Measurements from ENCODE around the gene RAB3GAP1. TPM values are rescaled to one million over a fixed set of nuclear protein-coding genes. Genes with fewer than 3 reads are reported as not detected.

Gene RAB3GAP1
- total RNA-seq, 2 donors from 2014 or later = 10.9 to 11.4 TPM

DNA sequence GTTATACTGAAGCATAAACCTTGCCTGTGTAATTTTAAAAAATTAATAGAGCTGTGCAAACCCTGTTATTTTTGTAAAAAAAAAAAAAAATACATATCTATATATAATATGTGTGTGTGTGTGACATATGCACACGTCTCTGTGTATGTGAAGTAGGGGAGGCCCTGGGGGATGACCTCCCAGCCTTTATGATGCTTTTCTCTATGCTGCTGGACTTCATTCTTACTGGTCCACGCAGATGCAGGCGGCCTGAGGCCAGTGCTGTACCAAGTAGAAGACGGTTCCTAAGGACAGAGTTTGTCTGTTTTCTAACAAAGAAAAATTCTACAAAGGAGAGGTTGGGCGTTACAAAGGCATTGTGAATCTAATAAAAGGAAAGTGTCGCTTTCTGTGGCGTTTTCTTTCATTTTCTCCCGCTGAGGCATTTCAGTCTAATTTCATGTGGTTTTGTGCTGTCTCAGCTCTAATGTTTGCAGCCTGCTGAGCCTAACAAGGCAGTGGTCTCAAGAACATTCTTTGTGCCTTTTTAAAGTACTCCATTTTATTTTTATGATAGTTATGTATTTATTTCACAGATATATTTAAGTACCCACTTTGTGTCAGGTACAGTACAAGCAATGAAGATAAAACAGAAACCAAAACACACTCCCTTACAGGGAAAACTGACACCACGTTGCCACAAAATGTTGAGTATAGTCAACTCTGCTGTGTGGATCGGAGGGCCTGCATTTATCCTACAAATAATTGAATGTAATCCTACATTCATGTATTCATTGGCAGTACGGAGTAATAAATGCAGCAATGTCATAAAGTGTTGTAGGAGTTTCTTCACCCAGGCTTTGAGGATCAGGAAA, 118.0 kb downstream of the RAB3GAP1 start:
- peak in 1 of 2 donors; percentile 36 for ATAC-seq
- H3K27ac Mint-ChIP-seq = no peak overlapping the region
- H3K36me3 Mint-ChIP-seq = peaks cover 13% of the 10 kb centered on the region
- peak overlapping the region; percentile 77 for H3K4me3 Mint-ChIP-seq
- no peaks in the 10 kb centered on the region for H3K9me3 Mint-ChIP-seq
- no peak for DNase-seq (ENCODE audit: low spot score)
- H3K27me3 Mint-ChIP-seq = no peaks in the 10 kb centered on the region
- H3K4me1 Mint-ChIP-seq (ENCODE audit: low read depth in 2 of 2) = peaks cover 9 to 10% of the 10 kb centered on the region in 2 donors

DNA sequence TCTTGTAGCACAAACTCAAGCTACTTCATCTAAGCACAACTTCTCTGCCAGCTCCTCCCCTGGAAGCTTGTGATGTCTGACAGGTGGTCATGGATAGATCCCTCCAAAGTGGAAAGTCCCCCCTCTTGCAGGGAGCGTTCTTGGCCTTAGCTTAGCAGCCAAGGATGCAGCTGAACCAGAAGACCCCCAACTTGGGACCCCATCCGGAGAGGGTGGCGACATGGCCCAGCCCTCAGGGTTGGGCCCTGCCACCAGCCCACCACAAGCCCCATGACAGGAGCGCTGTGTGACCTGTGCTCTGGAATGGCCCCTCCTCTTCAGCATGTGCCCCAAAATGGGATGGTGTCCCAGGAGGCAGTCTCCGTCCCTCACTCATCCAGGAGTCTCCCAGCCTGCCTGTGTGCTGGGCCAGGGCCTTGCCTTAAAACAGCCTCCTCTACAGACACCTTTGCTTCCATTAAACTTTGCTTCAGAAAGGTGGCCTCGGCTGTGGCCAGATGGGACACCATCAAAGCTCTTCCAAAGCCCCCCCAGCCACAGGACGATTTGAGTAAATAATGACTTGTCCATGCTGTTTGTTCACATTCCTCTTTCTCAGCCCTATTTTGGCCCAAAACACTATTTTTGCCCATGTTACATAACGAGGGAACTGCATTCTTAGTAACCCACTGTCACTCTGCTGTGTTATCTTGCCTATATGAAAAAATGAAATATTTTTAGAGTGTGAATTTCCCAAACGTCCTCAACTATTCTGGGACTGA, 122.1 kb downstream of the RAB3GAP1 start:
- no peak overlapping the region for H3K4me3 Mint-ChIP-seq
- peaks cover 9 to 10% of the 10 kb centered on the region in 2 donors for H3K4me1 Mint-ChIP-seq (ENCODE audit: low read depth in 2 of 2)
- no peaks in the 10 kb centered on the region for H3K9me3 Mint-ChIP-seq
- no peak overlapping the region for H3K27ac Mint-ChIP-seq
- H3K27me3 Mint-ChIP-seq = no peaks in the 10 kb centered on the region
- ATAC-seq = no peak
- DNase-seq (ENCODE audit: low spot score) = no peak
- H3K36me3 Mint-ChIP-seq = peaks cover 15% of the 10 kb centered on the region

GRCh38 chr2:135174810-135175093, 122.7 kb downstream of the RAB3GAP1 start:
- Mint-ChIP-seq H3K4me3 (no peak overlapping the region), H3K27me3 (no peaks in the 10 kb centered on the region), H3K4me1 (ENCODE audit: low read depth in 2 of 2) (peaks cover 9 to 10% of the 10 kb centered on the region in 2 donors), H3K27ac (no peak overlapping the region), H3K9me3 (no peaks in the 10 kb centered on the region), H3K36me3 (peaks cover 11% of the 10 kb centered on the region)
- ATAC-seq (peak in 1 of 2 donors; percentile 36), DNase-seq (ENCODE audit: low spot score) (no peak)

- Mint-ChIP-seq H3K27me3 (no peaks in the 10 kb centered on the region), H3K4me3 (no peak overlapping the region), H3K9me3 (no peaks in the 10 kb centered on the region), H3K27ac (no peak overlapping the region), H3K36me3 (peaks cover 11% of the 10 kb centered on the region), H3K4me1 (ENCODE audit: low read depth in 2 of 2) (peaks cover 6 to 7% of the 10 kb centered on the region in 2 donors)
- ATAC-seq = no peak
- no peak for DNase-seq (ENCODE audit: low spot score)
Measured at GRCh38 chr2:135175177-135175576, 123.1 kb downstream of the RAB3GAP1 start.

- H3K9me3 Mint-ChIP-seq = no peaks in the 10 kb centered on the region
- H3K27me3 Mint-ChIP-seq = no peaks in the 10 kb centered on the region
- H3K36me3 Mint-ChIP-seq = peaks cover 11% of the 10 kb centered on the region
- DNase-seq (ENCODE audit: low spot score) (no peak), ATAC-seq (no peak)
- no peak overlapping the region for H3K4me3 Mint-ChIP-seq
- H3K27ac Mint-ChIP-seq = no peak overlapping the region
- no peaks in the 10 kb centered on the region for H3K4me1 Mint-ChIP-seq (ENCODE audit: low read depth in 2 of 2)
Measured at GRCh38 chr2:135179689-135180088, 127.6 kb downstream of the RAB3GAP1 start.

- H3K4me3 Mint-ChIP-seq = no peak overlapping the region
- no peak for ATAC-seq
- no peaks in the 10 kb centered on the region for H3K9me3 Mint-ChIP-seq
- DNase-seq (ENCODE audit: low spot score) = no peak
- H3K27ac Mint-ChIP-seq = no peak overlapping the region
- H3K4me1 Mint-ChIP-seq (ENCODE audit: low read depth in 2 of 2) = no peaks in the 10 kb centered on the region
- peaks cover 1% of the 10 kb centered on the region for H3K36me3 Mint-ChIP-seq
- H3K27me3 Mint-ChIP-seq = no peaks in the 10 kb centered on the region
Measured at GRCh38 chr2:135182190-135182589, 130.1 kb downstream of the RAB3GAP1 start.

GRCh38 chr2:135182601-135183000, 130.5 kb downstream of the RAB3GAP1 start:
- H3K27ac Mint-ChIP-seq = no peak overlapping the region
- H3K4me1 Mint-ChIP-seq (ENCODE audit: low read depth in 2 of 2) = no peaks in the 10 kb centered on the region

GRCh38 chr2:135183822-135184221, 131.7 kb downstream of the RAB3GAP1 start:
- Mint-ChIP-seq H3K4me3 (no peak overlapping the region), H3K27me3 (no peaks in the 10 kb centered on the region), H3K9me3 (no peaks in the 10 kb centered on the region), H3K36me3 (peaks cover 5% of the 10 kb centered on the region), H3K27ac (no peak overlapping the region), H3K4me1 (ENCODE audit: low read depth in 2 of 2) (no peaks in the 10 kb centered on the region)
- no peak for DNase-seq (ENCODE audit: low spot score)
- ATAC-seq = no peak

More at GRCh38 chr2:135182601-135183000, 130.5 kb downstream of the RAB3GAP1 start:
- no peak for ATAC-seq
- Mint-ChIP-seq H3K27me3 (no peaks in the 10 kb centered on the region), H3K9me3 (no peaks in the 10 kb centered on the region), H3K4me3 (no peak overlapping the region), H3K36me3 (no peaks in the 10 kb centered on the region)
- DNase-seq (ENCODE audit: low spot score) = no peak

- Mint-ChIP-seq H3K4me1 (ENCODE audit: low read depth in 2 of 2) (no peaks in the 10 kb centered on the region), H3K4me3 (no peak overlapping the region), H3K36me3 (peaks cover 11% of the 10 kb centered on the region), H3K27ac (no peak overlapping the region), H3K27me3 (no peaks in the 10 kb centered on the region), H3K9me3 (peaks cover 3% of the 10 kb centered on the region)
- DNase-seq (ENCODE audit: low spot score) = no peak
- ATAC-seq = no peak
Measured at GRCh38 chr2:135186054-135186453, 134.0 kb downstream of the RAB3GAP1 start.

GRCh38 chr2:135187270-135187669, 135.2 kb downstream of the RAB3GAP1 start:
- Mint-ChIP-seq H3K9me3 (peaks cover 3% of the 10 kb centered on the region), H3K4me3 (no peak overlapping the region), H3K27ac (no peak overlapping the region), H3K4me1 (ENCODE audit: low read depth in 2 of 2) (no peaks in the 10 kb centered on the region), H3K36me3 (peaks cover 11% of the 10 kb centered on the region), H3K27me3 (no peaks in the 10 kb centered on the region)
- DNase-seq (ENCODE audit: low spot score) (no peak), ATAC-seq (no peak)

DNA sequence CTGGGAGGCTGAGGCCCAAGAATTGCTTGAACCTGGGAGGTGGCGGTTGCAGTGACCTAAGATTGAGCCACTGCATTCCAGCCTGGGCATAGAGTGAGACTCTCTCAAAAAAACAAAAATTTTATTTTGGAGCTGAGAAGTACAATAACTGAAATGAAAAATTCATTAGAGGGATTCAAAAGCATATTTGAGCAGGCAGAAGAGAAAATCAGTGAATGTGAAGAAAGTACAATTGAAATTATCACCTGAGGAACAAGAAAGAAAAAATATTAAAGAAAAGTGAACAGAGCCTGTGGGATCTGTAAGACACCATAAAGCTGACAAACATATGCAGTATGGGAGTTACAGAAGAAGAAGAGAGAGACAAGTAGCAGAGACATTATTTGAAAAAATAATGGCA, 137.1 kb downstream of the RAB3GAP1 start:
- H3K4me1 Mint-ChIP-seq (ENCODE audit: low read depth in 2 of 2) = no peaks in the 10 kb centered on the region
- no peak overlapping the region for H3K27ac Mint-ChIP-seq
- peaks cover 3% of the 10 kb centered on the region for H3K9me3 Mint-ChIP-seq
- H3K36me3 Mint-ChIP-seq = peaks cover 11% of the 10 kb centered on the region
- H3K27me3 Mint-ChIP-seq = no peaks in the 10 kb centered on the region
- no peak overlapping the region for H3K4me3 Mint-ChIP-seq
- ATAC-seq = no peak
- DNase-seq (ENCODE audit: low spot score) = no peak

DNA sequence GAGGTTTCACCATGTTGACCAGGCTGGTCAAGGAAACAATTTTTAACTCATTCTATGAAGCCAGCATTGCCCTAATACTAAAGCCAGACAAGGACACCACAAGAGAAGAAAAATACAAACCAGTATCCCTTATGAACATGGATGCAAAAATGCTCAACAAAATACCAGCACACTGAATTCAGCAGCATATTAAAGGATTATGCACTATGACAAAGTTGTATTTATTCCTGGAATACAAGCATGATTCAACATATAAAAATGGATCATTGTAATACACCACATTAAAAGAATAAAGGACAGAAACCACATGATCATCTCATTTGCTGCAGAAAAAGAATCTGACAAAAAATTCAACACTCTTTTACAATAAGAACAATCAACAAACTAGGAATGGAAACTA, 138.7 kb downstream of the RAB3GAP1 start:
- Mint-ChIP-seq H3K27ac (no peak overlapping the region), H3K27me3 (no peaks in the 10 kb centered on the region), H3K4me1 (ENCODE audit: low read depth in 2 of 2) (no peaks in the 10 kb centered on the region), H3K4me3 (no peak overlapping the region), H3K9me3 (peaks cover 3% of the 10 kb centered on the region), H3K36me3 (peaks cover 11% of the 10 kb centered on the region)
- no peak for ATAC-seq
- no peak for DNase-seq (ENCODE audit: low spot score)

GRCh38 chr2:135198481-135198880, 146.4 kb downstream of the RAB3GAP1 start:
- Mint-ChIP-seq H3K36me3 (no peaks in the 10 kb centered on the region), H3K9me3 (no peaks in the 10 kb centered on the region), H3K4me3 (no peak overlapping the region), H3K27ac (no peak overlapping the region), H3K27me3 (no peaks in the 10 kb centered on the region), H3K4me1 (ENCODE audit: low read depth in 2 of 2) (no peaks in the 10 kb centered on the region)
- no peak for DNase-seq (ENCODE audit: low spot score)
- ATAC-seq = no peak

DNA sequence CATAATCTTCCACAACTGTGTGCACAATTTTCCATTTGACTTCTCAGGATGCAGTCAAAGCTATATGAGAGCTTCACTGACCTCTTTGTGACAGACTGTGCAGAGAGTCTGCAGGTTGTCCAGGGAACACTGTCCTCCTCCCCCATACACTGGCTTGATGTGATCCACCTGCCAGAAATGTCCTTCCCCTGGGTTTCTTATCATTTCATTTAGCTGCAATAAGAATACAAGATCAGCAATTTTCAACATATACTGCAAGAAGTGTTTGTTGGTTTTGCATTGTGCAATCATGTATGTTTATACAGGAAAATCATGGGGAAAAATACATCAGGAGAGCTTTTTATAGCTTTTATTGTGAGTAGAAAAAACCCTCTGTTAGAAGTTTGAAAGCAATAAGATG, 150.7 kb downstream of the RAB3GAP1 start:
- no peaks in the 10 kb centered on the region for H3K4me1 Mint-ChIP-seq (ENCODE audit: low read depth in 2 of 2)
- no peak overlapping the region for H3K4me3 Mint-ChIP-seq
- H3K27ac Mint-ChIP-seq = no peak overlapping the region
- H3K27me3 Mint-ChIP-seq = no peaks in the 10 kb centered on the region
- DNase-seq (ENCODE audit: low spot score) (no peak), ATAC-seq (no peak)
- no peaks in the 10 kb centered on the region for H3K9me3 Mint-ChIP-seq
- no peaks in the 10 kb centered on the region for H3K36me3 Mint-ChIP-seq

All from natural killer cell treated with Interleukin-12 subunit alpha and Interleukin-12 subunit beta and Interleukin-15 and Interleukin-18, amount 100 ng/mL, for 72 hours (primary cell).